ENCODE data around the gene B3GLCT.

B3GLCT gene

GRCh38 chr13:31346891-31347290, 147.1 kb downstream of the B3GLCT start:
- peaks cover 4% of the 10 kb centered on the region for H3K27me3 ChIP-seq (ENCODE audit: insufficient read depth, poor library complexity, severe bottlenecking)
- H3K4me3 ChIP-seq (replicated peaks; ENCODE audit: insufficient read depth, low read length) = no peak overlapping the region
- TF ChIP-seq, protein P1, sequence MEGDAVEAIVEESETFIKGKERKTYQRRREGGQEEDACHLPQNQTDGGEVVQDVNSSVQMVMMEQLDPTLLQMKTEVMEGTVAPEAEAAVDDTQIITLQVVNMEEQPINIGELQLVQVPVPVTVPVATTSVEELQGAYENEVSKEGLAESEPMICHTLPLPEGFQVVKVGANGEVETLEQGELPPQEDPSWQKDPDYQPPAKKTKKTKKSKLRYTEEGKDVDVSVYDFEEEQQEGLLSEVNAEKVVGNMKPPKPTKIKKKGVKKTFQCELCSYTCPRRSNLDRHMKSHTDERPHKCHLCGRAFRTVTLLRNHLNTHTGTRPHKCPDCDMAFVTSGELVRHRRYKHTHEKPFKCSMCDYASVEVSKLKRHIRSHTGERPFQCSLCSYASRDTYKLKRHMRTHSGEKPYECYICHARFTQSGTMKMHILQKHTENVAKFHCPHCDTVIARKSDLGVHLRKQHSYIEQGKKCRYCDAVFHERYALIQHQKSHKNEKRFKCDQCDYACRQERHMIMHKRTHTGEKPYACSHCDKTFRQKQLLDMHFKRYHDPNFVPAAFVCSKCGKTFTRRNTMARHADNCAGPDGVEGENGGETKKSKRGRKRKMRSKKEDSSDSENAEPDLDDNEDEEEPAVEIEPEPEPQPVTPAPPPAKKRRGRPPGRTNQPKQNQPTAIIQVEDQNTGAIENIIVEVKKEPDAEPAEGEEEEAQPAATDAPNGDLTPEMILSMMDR (IDR thresholded peaks at IDR 0.05; ENCODE audit: insufficient read depth, low read length) = no peak
- no peak for TF ChIP-seq SPI1 (IDR thresholded peaks at IDR 0.05; ENCODE audit: borderline replicate concordance, low read depth)
- no peak for TF ChIP-seq REST (IDR thresholded peaks at IDR 0.05; ENCODE audit: insufficient replicate concordance, low read depth)
- no peak for TF ChIP-seq POLR2AphosphoS5 (IDR thresholded peaks at IDR 0.05; ENCODE audit: low read depth)
- no peak for TF ChIP-seq GABPA (IDR thresholded peaks at IDR 0.05; ENCODE audit: low read depth)
- no peak for DNase-seq (ENCODE audit: low read depth in 1 of 2, low spot score in 1 of 2)
- no peak overlapping the region for H3K27ac ChIP-seq (replicated peaks)

GRCh38 chr13:31349156-31349555, 149.4 kb downstream of the B3GLCT start:
- Histone ChIP-seq H3K27ac (replicated peaks) (no peak overlapping the region), H3K4me3 (replicated peaks; ENCODE audit: insufficient read depth, low read length) (no peak overlapping the region), H3K27me3 (ENCODE audit: insufficient read depth, poor library complexity, severe bottlenecking) (peaks cover 21% of the 10 kb centered on the region)
- TF ChIP-seq, protein P1 (IDR thresholded peaks at IDR 0.05; ENCODE audit: insufficient read depth, low read length) = no peak
- TF ChIP-seq SPI1 (IDR thresholded peaks at IDR 0.05; ENCODE audit: borderline replicate concordance, low read depth) (no peak), GABPA (IDR thresholded peaks at IDR 0.05; ENCODE audit: low read depth) (no peak), POLR2AphosphoS5 (IDR thresholded peaks at IDR 0.05; ENCODE audit: low read depth) (no peak), REST (IDR thresholded peaks at IDR 0.05; ENCODE audit: insufficient replicate concordance, low read depth) (no peak)
- no peak for DNase-seq (ENCODE audit: low read depth in 1 of 2, low spot score in 1 of 2)

- no peak overlapping the region for H3K27ac ChIP-seq (replicated peaks)
- DNase-seq (ENCODE audit: low read depth in 1 of 2, low spot score in 1 of 2) = no peak
- H3K27me3 ChIP-seq (ENCODE audit: insufficient read depth, poor library complexity, severe bottlenecking) = peaks cover 21% of the 10 kb centered on the region
- H3K4me3 ChIP-seq (replicated peaks; ENCODE audit: insufficient read depth, low read length) = no peak overlapping the region
- TF ChIP-seq SPI1 (IDR thresholded peaks at IDR 0.05; ENCODE audit: borderline replicate concordance, low read depth) (no peak), REST (IDR thresholded peaks at IDR 0.05; ENCODE audit: insufficient replicate concordance, low read depth) (no peak), POLR2AphosphoS5 (IDR thresholded peaks at IDR 0.05; ENCODE audit: low read depth) (no peak), GABPA (IDR thresholded peaks at IDR 0.05; ENCODE audit: low read depth) (no peak)
- TF ChIP-seq, protein P1 (IDR thresholded peaks at IDR 0.05; ENCODE audit: insufficient read depth, low read length) = no peak
These were observed 150.8 kb downstream of the B3GLCT start for GRCh38 chr13:31350560-31350959.
